HepG2 (cell line): ENCODE measurements around the gene ADGRF1. TPM values are rescaled to one million over a fixed set of nuclear protein-coding genes. Genes with fewer than 3 reads are reported as not detected.

Experiments used
- ATAC-seq: fragments of 200-7000 bp; cut with Tn5 transposase; 3 replicates; pipeline ENCODE4 v1.9.1; 2020; ENCODE audit warnings: mild to moderate bottlenecking, moderate library complexity
- BruUV-seq: library from RNA; stranded (reverse); fragments of 400-500 nt; replicated peaks from 2 replicates; lab custom pipeline; 2021; lab: Mats Ljungman, UMichigan
- CTCF ChIA-PET: fragments of 300-600 bp; formaldehyde crosslinking; extraction: SDS; loops from one replicate; lab custom pipeline; 2021; ENCODE audit warnings: low total read pairs, inconsistent platforms, low intra/inter-chr PET ratio; lab: Yijun Ruan, JAX
- POLR2A ChIA-PET: fragments of 350-600 bp; sonication (Branson Sonifier 250); formaldehyde crosslinking; loops from one replicate; lab custom pipeline; 2020; ENCODE audit warnings: antibody characterized with exemption, inconsistent platforms; lab: Yijun Ruan, JAX
- DNase-seq: peaks from one replicate; pipeline ENCODE4 v3.0.0-alpha.2; 2015; ENCODE audit warnings: low spot score
- FAIRE-seq: peaks from 3 replicates; lab custom pipeline; 2011; peaks lifted over from hg19 to GRCh38; lab: Jason Lieb, UNC
- H2AFZ ChIP-seq: one replicate; pipeline ENCODE4 v1.6.1; 2011; ENCODE audit warnings: low read length, inconsistent platforms
- H3K27ac ChIP-seq: fragments of 300-600 bp; 3 replicates; pipeline ENCODE4 v1.8.0; 2011; ENCODE audit warnings: mixed run types, mild to moderate bottlenecking, mixed read lengths, low read length, inconsistent platforms; ENCODE audit not compliant: insufficient read depth; ENCODE audit errors: extremely low read length
- H3K27me3 ChIP-seq, 2 experiments: fragments of 200-600 bp in 1 of 2; 2 replicates in 1 of 2; 3 replicates in 1 of 2; pipeline versions ENCODE4 v1.6.0 to v1.8.0; 2011; ENCODE audit warnings: low read length in 2 of 2, mild to moderate bottlenecking in 2 of 2, moderate library complexity in 2 of 2, inconsistent platforms in 1 of 2; ENCODE audit not compliant: insufficient read depth in 2 of 2, control insufficient read depth in 1 of 2
- H3K36me3 ChIP-seq, 2 experiments: fragments of 200-600 bp in 1 of 2; replicated peaks in 1 of 2; 2 replicates in 1 of 2; 3 replicates in 1 of 2; pipeline versions ENCODE4 v1.5.1 to v1.8.0; 2011; ENCODE audit warnings: low read length in 2 of 2, inconsistent platforms in 1 of 2; ENCODE audit not compliant: insufficient read depth in 2 of 2, control insufficient read depth in 1 of 2
- H3K4me1 ChIP-seq: 2 replicates; pipeline ENCODE4 v1.5.1; 2012; ENCODE audit warnings: low read length, inconsistent platforms; ENCODE audit not compliant: insufficient read depth
- H3K4me2 ChIP-seq: 2 replicates; pipeline ENCODE4 v1.6.0; 2011; ENCODE audit warnings: low read depth, low read length, inconsistent platforms
- H3K4me3 ChIP-seq, 3 experiments: fragments of 200-600 bp in 1 of 3; sonication (generic), shearing (Covaris generic) in 1 of 3; replicated peaks in 1 of 3; 2 replicates each; pipeline ENCODE4 v1.5.1; 2011 to 2016; ENCODE audit warnings: low read length in 3 of 3, inconsistent platforms in 2 of 3, low read depth in 2 of 3, mild to moderate bottlenecking in 2 of 3, control low read depth in 1 of 3, mixed read lengths in 1 of 3; ENCODE audit not compliant: insufficient read depth in 1 of 3
- H3K79me2 ChIP-seq: one replicate; pipeline ENCODE4 v1.6.1; 2011; ENCODE audit warnings: low read length, inconsistent platforms; ENCODE audit not compliant: insufficient read depth
- H3K9ac ChIP-seq: 2 replicates; pipeline ENCODE4 v1.6.0; 2011; ENCODE audit warnings: mild to moderate bottlenecking, low read depth, low read length, inconsistent platforms; ENCODE audit not compliant: insufficient read depth
- H3K9me3 ChIP-seq: 2 replicates; pipeline ENCODE4 v1.5.1; 2012; ENCODE audit warnings: mild to moderate bottlenecking, low read length
- H4K20me1 ChIP-seq: 2 replicates; pipeline ENCODE4 v1.6.0; 2011; ENCODE audit warnings: inconsistent platforms, mild to moderate bottlenecking, low read length, moderate library complexity; ENCODE audit not compliant: insufficient read depth
- BORCS8-MEF2B ChIP-seq: sonication (generic); formaldehyde crosslinking; IDR thresholded peaks from 2 replicates; pipeline ENCODE4 v1.8.0; 2022; ENCODE audit warnings: mild to moderate bottlenecking, missing genetic modification reagents
- CHCHD3 ChIP-seq: sonication (generic); formaldehyde crosslinking; IDR thresholded peaks from 2 replicates; pipeline ENCODE4 v1.8.0; 2022; ENCODE audit warnings: mild to moderate bottlenecking, missing genetic modification reagents, moderate library complexity
- HDAC2 ChIP-seq: sonication (generic); formaldehyde crosslinking; IDR thresholded peaks from 2 replicates; pipeline ENCODE4 v1.4.0; 2020; ENCODE audit warnings: missing genetic modification reagents
- HIC2 ChIP-seq: sonication (generic); formaldehyde crosslinking; IDR thresholded peaks from 2 replicates; pipeline ENCODE4 v1.9.0; 2022; ENCODE audit warnings: low read depth, missing genetic modification reagents
- IKZF1 ChIP-seq: fragments of 450-650 bp; IDR thresholded peaks from 2 replicates; pipeline ENCODE4 v1.7.1; 2016
- ISL2 ChIP-seq: sonication (generic); formaldehyde crosslinking; IDR thresholded peaks from 2 replicates; pipeline ENCODE4 v1.5.0; 2020; ENCODE audit warnings: missing genetic modification reagents
- KLF11 ChIP-seq: IDR thresholded peaks from 2 replicates; pipeline ENCODE4 v1.6.1; 2016; ENCODE audit warnings: missing compliant biosample characterization
- MBNL3 ChIP-seq: fragments of 250-450 bp; sonication (Bioruptor Pico); conservative IDR thresholded peaks from 2 replicates; pipeline ENCODE4 v1.8.0; 2022; ENCODE audit warnings: mild to moderate bottlenecking, inconsistent platforms
- SNAI1 ChIP-seq: sonication (generic); formaldehyde crosslinking; IDR thresholded peaks from 2 replicates; pipeline ENCODE4 v1.5.0; 2020; ENCODE audit warnings: mild to moderate bottlenecking, missing genetic modification reagents, borderline replicate concordance
- TP53 ChIP-seq: sonication (generic); formaldehyde crosslinking; conservative IDR thresholded peaks from 2 replicates; pipeline ENCODE4 v1.4.0; 2020; ENCODE audit warnings: missing genetic modification reagents
- U2AF1 ChIP-seq: fragments of 200-400 bp; formaldehyde crosslinking; optimal IDR thresholded peaks from 2 replicates; pipeline ENCODE3; 2017; ENCODE audit warnings: mild to moderate bottlenecking, low read depth, low read length
- ZBTB1 ChIP-seq: sonication (generic); formaldehyde crosslinking; IDR thresholded peaks from 2 replicates; pipeline ENCODE4 v1.4.0; 2020; ENCODE audit warnings: missing genetic modification reagents, borderline replicate concordance
- ZBTB42 ChIP-seq: sonication (generic); formaldehyde crosslinking; IDR thresholded peaks from 2 replicates; pipeline ENCODE4 v1.5.0; 2020; ENCODE audit warnings: mild to moderate bottlenecking, missing genetic modification reagents
- ZFP37 ChIP-seq: sonication (generic); formaldehyde crosslinking; IDR thresholded peaks from 2 replicates; pipeline ENCODE4 v1.4.0; 2020; ENCODE audit warnings: missing genetic modification reagents, borderline replicate concordance
- ZNF30 ChIP-seq: sonication (generic); formaldehyde crosslinking; IDR thresholded peaks from 2 replicates; pipeline ENCODE4 v1.5.0; 2020; ENCODE audit warnings: mild to moderate bottlenecking, missing genetic modification reagents
- ZNF496 ChIP-seq: sonication (generic); formaldehyde crosslinking; IDR thresholded peaks from 2 replicates; pipeline ENCODE4 v1.8.1; 2023; ENCODE audit warnings: mild to moderate bottlenecking, moderate library complexity, missing genetic modification reagents; ENCODE audit not compliant: insufficient replicate concordance
- ZNF556 ChIP-seq: sonication (generic); formaldehyde crosslinking; IDR thresholded peaks from 2 replicates; pipeline ENCODE4 v1.4.0; 2020; ENCODE audit warnings: mild to moderate bottlenecking, missing genetic modification reagents, borderline replicate concordance
- ZNF670 ChIP-seq: sonication (generic); formaldehyde crosslinking; IDR thresholded peaks from 2 replicates; pipeline ENCODE4 v1.8.0; 2022; ENCODE audit warnings: mild to moderate bottlenecking, missing genetic modification reagents, borderline replicate concordance
- ZNF710 ChIP-seq: sonication (generic); formaldehyde crosslinking; IDR thresholded peaks from 2 replicates; pipeline ENCODE4 v1.5.0; 2020; ENCODE audit warnings: mild to moderate bottlenecking, missing genetic modification reagents, borderline replicate concordance
- ZNF720 ChIP-seq: sonication (generic); formaldehyde crosslinking; IDR thresholded peaks from 2 replicates; pipeline ENCODE4 v1.4.0; 2020; ENCODE audit warnings: missing genetic modification reagents
- WGBS: methylation state at CpG from one replicate; pipeline ENCODE4 v1.1.6; 2017; ENCODE audit warnings: low lambda C conversion rate; 5-methylcytosine and 5-hydroxymethylcytosine counted together
- in situ Hi-C: cut with HindIII; loops from 2 replicates; pipeline ENCODE4 v1.10.0; 2017; ENCODE audit warnings: low pct_unique_long_range_greater_than_20kb; ENCODE audit not compliant: extremely low pct_ligation_motif_present
- intact Hi-C: fragments of 100-400 bp; cut with micrococcal nuclease; formaldehyde crosslinking; loops from one replicate; pipeline ENCODE4 v1.10.0; 2022; ENCODE audit not compliant: unreplicated experiment
- polyA plus RNA-seq, 8 experiments: library from polyadenylated mRNA; depleted of rRNA in 3 of 8; stranded (reverse) in 7 of 8; unstranded in 1 of 8; fragments of >200 nt; fragmentation: Illumina TruSeq in 4 of 8; extraction: Trizol in 4 of 8; gene quantifications; 2 replicates each; pipeline versions ENCODE4 v1.2.1 to v1.2.3, GENCODE V29; 2011 to 2016; ENCODE audit warnings: low read depth in 4 of 8, missing spikeins in 1 of 8, mixed read lengths in 1 of 8; ENCODE audit not compliant: insufficient read depth in 1 of 8
- total RNA-seq, 5 experiments: library from RNA; depleted of rRNA; stranded (reverse); fragments of >200 nt; fragmentation: Illumina TruSeq; extraction: Trizol; gene quantifications; 2 replicates each; pipeline ENCODE4 v1.2.3, GENCODE V29; 2016; ENCODE audit warnings: low read depth in 1 of 5

ADGRF1 gene
- total and polyA plus RNA-seq, 2 of the 13 experiments (the other 11 are each of a cell fraction or from before 2014, with no cell fraction given): not detected

- intact Hi-C loops (loop anchor here (1.0 kb wide), 1 partner anchor 26 kb away; no protein-coding TSS in a partner anchor), in situ Hi-C loops (no loop called here)
- CTCF ChIA-PET: interaction anchor here (0.8 kb wide), 1 partner anchor 26 kb away, joined by 3 read pairs; no protein-coding TSS in a partner anchor
- POLR2A ChIA-PET: interaction anchor here (0.6 to 2.2 kb wide), 13 partner anchors 10 to 236 kb away, joined by 3 to 33 read pairs (median 3); partner anchors contain the start of gene TNFRSF21
- no peaks in the 10 kb centered on the region for H3K36me3 ChIP-seq
- no peaks in the 10 kb centered on the region for H4K20me1 ChIP-seq
- BruUV-seq: no TSS peak
- H3K4me3 ChIP-seq: peak overlapping the region in 1 of 3 experiments; percentile 6; a peak in 1 of 6 replicates
- peak overlapping the region; percentile 67 for H3K9ac ChIP-seq
- no peaks in the 10 kb centered on the region for H3K9me3 ChIP-seq
- no peak overlapping the region for H2AFZ ChIP-seq
- H3K27ac ChIP-seq: peak overlapping the region; percentile 93
- DNase-seq (peak; percentile 99), FAIRE-seq (peak; percentile 66), ATAC-seq (peak; percentile 75)
- H3K27me3 ChIP-seq: no peaks in the 10 kb centered on the region
- H3K79me2 ChIP-seq: no peaks in the 10 kb centered on the region
- peak overlapping the region; percentile 68 for H3K4me2 ChIP-seq
- 22% methylated on average over 5 of the region's 5 CpGs for WGBS
- peaks cover 73% of the 10 kb centered on the region for H3K4me1 ChIP-seq
- TF ChIP-seq U2AF1: peak; percentile 55
- TF ChIP-seq ZNF670 (CRISPR knock-in tag): peak; percentile 84
- TF ChIP-seq MBNL3: no peak
- no peak for TF ChIP-seq ZBTB1 (CRISPR knock-in tag)
- peak; percentile 97 for TF ChIP-seq ZNF556
- TF ChIP-seq ZFP37 (CRISPR knock-in tag): no peak
- no peak for TF ChIP-seq BORCS8-MEF2B (CRISPR knock-in tag)
- TF ChIP-seq IKZF1: no peak
- TF ChIP-seq HIC2: peak; percentile 89; the same call in 1 of the 2 replicates
- peak; percentile 71; the same call in 1 of the 2 replicates for TF ChIP-seq ZNF720
- no peak for TF ChIP-seq SNAI1
- TF ChIP-seq HDAC2 (CRISPR knock-in tag): peak; percentile 98
- TF ChIP-seq ZNF30: no peak
- TF ChIP-seq TP53: no peak; the same call in 1 of the 2 replicates
- TF ChIP-seq ZBTB42: no peak
- TF ChIP-seq CHCHD3 (CRISPR knock-in tag): no peak
- peak; percentile 99 for TF ChIP-seq ZNF710 (CRISPR knock-in tag)
- TF ChIP-seq KLF11: 0 out of 2 replicates have a peak, but pooled peaks have one; percentile 15
- peak; percentile 98 for TF ChIP-seq ISL2 (CRISPR knock-in tag)
- no peak for TF ChIP-seq ZNF496 (CRISPR knock-in tag)
Observed at GRCh38 chr6:47073125-47074110, 31.3 kb upstream of the ADGRF1 start.
